Stimulated activated CD4-positive, alpha-beta T cell treated with anti-CD3 and anti-CD28 coated beads, TNF-alpha, amount 100 ng/mL, for 48 hours (primary cell): ENCODE results near the gene SBF2.
"Not testable (repeated sequence)": the region's sequence is repeated elsewhere in the genome, so short reads cannot be mapped to it uniquely, and the experiment has no call there.

ENCODE experiments used
- DNase-seq, 3 donors: peaks; one replicate each; pipeline ENCODE4 v3.0.0-alpha.2; 2020; ENCODE audit warnings: low read depth in 3 of 3

Gene SBF2

GRCh38 chr11:9953994-9954626 lies 339.9 kb downstream of the SBF2 start:
- no peak for DNase-seq

GRCh38 chr11:9952511-9953196 lies 341.4 kb downstream of the SBF2 start:
- DNase-seq, result no peak

GRCh38 chr11:9951807-9952206 lies 342.2 kb downstream of the SBF2 start:
- no peak for DNase-seq

DNA sequence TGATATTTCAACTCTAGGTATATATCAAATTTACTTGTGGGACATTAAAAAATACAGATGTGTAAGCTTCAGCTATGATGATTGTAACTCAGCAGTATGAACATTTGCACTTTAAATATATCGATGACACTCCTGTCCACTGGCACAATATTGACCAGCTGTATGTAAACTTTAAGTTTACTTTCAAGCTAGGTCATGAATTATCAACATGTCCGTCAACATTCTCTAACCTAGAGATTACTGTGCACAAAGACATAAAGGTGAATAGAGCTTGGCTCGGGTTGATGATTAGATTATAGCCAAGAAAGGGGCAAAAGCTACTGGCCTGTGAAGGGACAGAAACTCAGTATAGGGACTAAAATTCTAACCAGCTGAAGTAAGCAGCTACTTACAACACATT lies 343.6 kb downstream of the SBF2 start:
- DNase-seq, result no peak

GRCh38 chr11:9947231-9947864 lies 346.7 kb downstream of the SBF2 start:
- DNase-seq, result no peak

DNA sequence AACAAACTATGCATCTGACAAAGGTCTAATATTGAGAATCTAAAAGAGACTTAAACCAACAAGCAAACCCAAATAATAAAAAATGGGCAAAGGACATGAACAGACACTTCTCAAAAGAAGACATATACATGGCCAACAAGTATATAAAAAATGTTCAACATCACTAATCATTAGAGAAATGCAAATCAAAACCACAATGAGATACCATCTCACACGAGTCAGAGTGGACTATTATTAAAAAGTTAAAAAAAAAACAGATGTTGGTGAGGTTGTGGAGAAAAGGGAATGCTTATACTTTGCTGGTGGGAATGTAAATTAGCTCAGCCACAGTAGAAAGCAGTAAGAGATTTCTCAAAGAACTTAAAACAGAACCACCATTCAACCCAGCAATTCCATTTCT lies 348.3 kb downstream of the SBF2 start:
- DNase-seq, result not testable (repeated sequence)

DNA sequence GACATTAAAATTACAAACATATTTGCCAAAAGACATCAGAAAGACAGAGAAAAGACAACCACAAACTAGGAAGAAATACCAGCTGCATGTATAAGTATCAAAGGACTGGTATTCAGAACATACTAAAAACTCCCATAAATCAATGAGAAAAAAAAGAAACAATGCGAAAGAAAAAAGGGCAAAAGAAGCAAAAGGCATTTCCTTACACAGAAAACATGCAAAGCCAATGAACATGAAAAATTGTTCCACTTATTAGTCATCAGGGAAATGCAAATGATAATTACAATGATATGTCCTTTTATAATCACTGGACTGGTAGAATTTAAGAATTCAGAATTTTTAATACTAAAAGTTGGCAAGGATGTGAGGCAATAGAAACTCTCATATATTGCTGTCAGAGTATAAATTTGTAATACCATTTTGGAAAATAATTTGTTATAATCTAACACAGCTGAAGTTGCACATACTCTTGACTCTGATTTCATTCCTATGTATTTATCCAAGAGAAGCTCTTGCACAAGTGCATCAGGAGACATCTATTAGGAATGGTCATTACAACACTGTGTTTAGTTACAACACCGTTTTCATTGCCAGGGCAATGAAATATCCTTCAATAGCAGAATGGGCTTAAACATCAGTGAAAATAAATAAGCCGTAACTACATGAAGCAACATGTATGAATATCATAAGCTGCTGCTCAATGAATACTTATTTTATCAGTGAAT lies 350.5 kb downstream of the SBF2 start:
- DNase-seq, result no peak

DNA sequence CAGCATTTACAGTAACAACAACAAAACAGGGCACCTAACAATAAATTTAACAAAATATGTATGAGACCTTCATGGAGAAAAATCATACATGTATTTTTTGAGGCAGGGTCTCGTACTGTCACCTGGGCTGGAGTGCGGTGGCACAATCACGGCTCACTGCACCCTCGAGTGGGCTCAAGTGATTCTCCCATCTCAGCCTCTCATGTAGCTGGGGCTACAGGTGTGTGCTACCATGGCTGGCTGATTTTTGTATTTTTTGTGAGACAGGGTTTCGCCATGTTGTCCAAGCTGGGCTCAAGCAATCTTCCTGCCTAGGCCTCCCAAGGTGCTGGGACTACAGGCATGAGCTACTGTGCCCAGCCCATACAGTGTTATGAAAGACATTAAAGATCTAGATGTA lies 352.0 kb downstream of the SBF2 start:
- DNase-seq, result no peak

GRCh38 chr11:9939150-9939549 lies 354.9 kb downstream of the SBF2 start:
- DNase-seq, result not testable (repeated sequence)

GRCh38 chr11:9936754-9937153 lies 357.3 kb downstream of the SBF2 start:
- DNase-seq, result no peak

DNA sequence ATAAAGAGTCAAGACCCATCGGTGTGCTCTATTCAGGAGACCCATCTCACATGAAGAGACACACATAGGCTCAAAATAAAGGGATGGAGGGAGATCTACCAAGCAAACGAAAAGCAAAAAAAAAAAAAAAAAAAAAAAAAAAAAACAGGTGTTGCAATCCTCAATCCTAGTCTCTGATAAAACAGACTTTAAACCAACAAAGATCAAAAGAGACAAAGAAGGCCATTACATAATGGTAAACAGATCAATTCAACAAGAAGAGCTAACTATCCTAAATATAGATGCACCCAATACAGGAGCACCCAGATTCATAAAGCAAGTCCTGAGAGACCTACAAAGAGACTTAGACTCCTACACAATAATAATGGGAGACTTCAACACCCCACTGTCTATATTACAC lies 361.2 kb downstream of the SBF2 start:
- DNase-seq, result not testable (repeated sequence)

DNA sequence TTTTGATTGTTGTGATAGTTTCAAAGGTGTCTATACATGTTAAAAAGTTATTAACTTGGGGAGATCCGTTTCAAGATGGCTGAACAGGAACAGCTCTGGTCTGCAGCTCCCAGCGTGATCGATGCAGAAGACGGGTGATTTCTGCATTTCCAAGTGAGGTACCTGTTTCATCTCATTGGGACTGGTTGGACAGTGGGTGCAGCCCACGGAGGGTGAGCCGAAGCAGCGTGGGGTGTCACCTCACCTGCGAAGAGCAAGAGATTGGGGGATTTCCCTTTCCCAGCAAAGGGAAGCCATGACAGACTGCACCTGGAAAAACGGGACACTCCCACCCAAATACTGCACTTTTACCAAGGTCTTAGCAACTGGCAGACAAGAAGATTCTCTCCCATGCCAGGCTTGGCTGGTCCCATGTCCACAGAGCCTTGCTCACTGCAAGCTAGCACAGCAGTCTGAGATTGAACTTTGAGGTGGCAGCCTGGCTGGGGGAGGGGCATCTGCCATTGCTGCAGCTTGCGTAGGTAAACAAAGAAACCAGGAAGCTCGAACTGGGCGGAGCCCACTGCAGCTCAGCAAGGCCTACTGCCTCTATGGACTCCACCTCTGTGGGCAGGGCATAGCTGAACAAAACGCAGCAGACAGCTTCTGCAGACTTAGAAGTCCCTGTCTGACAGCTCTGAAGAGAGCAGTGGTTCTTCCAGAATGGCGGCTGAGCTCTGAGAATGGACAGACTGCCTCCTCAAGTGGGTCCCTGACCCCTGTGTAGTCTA lies 363.3 kb downstream of the SBF2 start:
- not testable (repeated sequence) for DNase-seq

- DNase-seq, result no peak
These were observed 366.3 kb downstream of the SBF2 start for GRCh38 chr11:9927670-9928069.

DNA sequence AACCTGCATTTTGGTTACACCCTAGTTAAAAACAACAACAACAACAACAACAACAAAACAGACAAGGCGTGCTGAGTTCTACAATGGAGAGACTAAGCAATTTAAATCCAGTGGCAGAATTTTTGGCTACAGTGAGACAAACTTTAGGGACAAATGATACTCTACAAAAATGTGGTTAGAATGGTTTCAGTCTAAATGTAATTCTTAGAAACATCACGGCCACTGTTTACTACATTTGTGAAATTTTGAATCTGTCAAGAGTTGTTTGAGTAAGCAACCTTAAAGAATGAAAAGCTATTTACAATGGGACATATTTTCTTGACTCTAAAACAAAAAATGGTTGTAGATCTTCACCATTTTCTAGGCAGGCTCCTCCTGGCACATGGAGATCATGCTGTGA lies 370.7 kb downstream of the SBF2 start:
- no peak for DNase-seq

DNA sequence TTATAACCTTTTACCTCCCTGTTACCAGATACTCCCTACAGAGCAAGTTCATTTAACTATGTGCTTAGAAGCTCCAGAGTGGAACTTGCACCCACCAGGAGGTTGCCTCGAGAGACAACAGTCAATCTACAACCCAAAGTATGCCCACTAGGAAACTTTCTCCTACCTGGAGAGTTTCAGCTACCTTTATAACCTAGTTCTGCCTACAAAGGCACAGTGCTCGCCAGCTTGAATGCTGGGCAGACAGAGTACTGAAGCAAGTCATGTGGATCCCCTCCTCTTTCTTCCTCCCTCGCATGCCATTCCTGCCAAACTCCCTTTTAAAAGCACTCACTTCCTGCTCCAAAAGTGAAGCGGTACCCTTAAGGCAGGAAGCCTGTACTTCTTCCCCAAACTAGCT lies 371.2 kb downstream of the SBF2 start:
- DNase-seq, result no peak

- DNase-seq, result no peak
These were observed 377.5 kb downstream of the SBF2 start for GRCh38 chr11:9916480-9916879.

DNA sequence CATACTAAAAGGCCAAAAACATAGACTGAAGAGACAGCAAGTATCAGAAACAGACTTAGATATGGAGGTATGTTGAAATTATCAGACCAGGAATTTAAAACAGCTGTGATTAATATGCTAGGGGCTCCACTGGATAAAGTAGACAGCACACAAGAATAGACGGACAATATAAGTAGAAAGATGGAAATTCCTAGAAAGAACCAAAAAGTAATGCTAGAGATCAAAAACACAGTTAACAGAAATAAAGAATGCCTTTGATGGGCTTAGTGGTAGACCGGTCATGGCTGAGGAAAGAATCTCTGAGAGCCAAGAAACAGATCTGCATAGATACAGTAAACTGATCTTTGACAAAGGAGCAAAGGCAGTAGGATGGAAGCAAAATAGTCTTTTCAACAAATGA lies 380.0 kb downstream of the SBF2 start:
- DNase-seq, result no peak

- no peak for DNase-seq
These were observed 387.8 kb downstream of the SBF2 start for GRCh38 chr11:9905960-9906791.

- no peak for DNase-seq
These were observed 388.5 kb downstream of the SBF2 start for GRCh38 chr11:9905501-9905951.

DNA sequence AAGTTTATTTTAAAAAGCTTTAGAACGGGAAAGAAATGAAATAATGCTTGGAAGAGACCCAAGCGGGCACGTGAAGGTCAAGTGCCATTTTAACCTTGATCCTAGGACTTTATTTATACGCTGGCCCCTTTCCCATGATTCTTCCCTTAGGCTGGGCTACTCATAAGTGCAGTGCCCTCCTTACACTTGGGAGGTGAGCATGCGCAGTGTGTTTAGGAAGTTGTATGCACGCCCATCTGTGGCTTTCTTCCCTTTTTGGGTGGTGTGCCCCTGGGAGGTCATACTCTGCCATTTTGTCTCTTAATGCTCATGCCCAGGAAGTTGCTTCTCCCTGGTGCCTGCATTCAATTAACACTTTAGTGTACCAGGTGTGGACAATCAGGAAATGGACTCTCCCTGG lies 390.4 kb downstream of the SBF2 start:
- no peak for DNase-seq

DNA sequence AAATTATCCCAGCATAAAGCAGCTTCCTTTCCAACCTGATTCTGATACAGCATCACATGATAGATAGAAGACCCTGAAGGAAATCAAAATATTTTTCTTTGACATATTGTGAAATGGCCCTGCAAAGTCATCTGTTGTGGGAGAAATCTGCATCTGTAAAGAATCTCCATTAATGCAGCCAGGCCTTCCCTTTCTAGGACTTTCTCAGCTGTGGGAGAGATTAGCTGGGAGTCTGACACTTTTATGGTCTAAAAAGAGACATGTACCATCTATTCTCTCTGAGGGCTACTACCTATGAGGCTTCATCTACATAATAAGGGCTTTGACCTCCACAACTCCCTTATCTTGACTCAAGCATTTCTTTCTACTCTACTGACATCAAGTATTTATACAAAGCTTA lies 392.1 kb downstream of the SBF2 start:
- no peak for DNase-seq
